Lung (tissue), 12 donors: Measurements from ENCODE around the gene TMEM209. TPM values are rescaled to one million over a fixed set of nuclear protein-coding genes. Genes with fewer than 3 reads are reported as not detected.
"Not testable (repeated sequence)": the region's sequence is repeated elsewhere in the genome, so short reads cannot be mapped to it uniquely, and the experiment has no call there.

Experiments used
- ATAC-seq: fragments of 200-7000 bp; cut with Tn5 transposase; one replicate; pipeline ENCODE4 v1.9.1; 2020; ENCODE audit warnings: moderate number of reproducible peaks; ENCODE audit not compliant: insufficient read depth, low FRiP score
- DNase-seq, 3 donors: peaks; one replicate each; pipeline ENCODE4 v3.0.0-alpha.2; 2013 to 2017
- H3K27ac ChIP-seq, 2 donors: one replicate each; pipeline ENCODE4 v1.5.1; 2013; ENCODE audit warnings: mild to moderate bottlenecking in 2 of 2, moderate library complexity in 2 of 2, control low read depth in 1 of 2, inconsistent platforms in 1 of 2, low read depth in 1 of 2, low read length in 1 of 2
- H3K27me3 ChIP-seq, 3 donors: one replicate each; pipeline ENCODE4 v1.5.1; 2013; ENCODE audit warnings: low read length in 2 of 3; ENCODE audit not compliant: control insufficient read depth in 3 of 3, insufficient read depth in 3 of 3
- H3K36me3 ChIP-seq, 4 donors: one replicate each; pipeline ENCODE4 v1.5.1; 2013; ENCODE audit warnings: low read length in 4 of 4, mild to moderate bottlenecking in 1 of 4, moderate library complexity in 1 of 4; ENCODE audit not compliant: control insufficient read depth in 4 of 4, insufficient read depth in 4 of 4
- H3K4me1 ChIP-seq, 5 donors: one replicate each; pipeline ENCODE4 v1.5.1; 2013; ENCODE audit warnings: low read length in 5 of 5, mild to moderate bottlenecking in 2 of 5, moderate library complexity in 1 of 5; ENCODE audit not compliant: control insufficient read depth in 5 of 5, insufficient read depth in 5 of 5
- H3K4me3 ChIP-seq: one replicate; pipeline ENCODE4 v1.5.1; 2013; ENCODE audit warnings: mild to moderate bottlenecking, control low read depth, moderate library complexity
- H3K9ac ChIP-seq, 2 donors: one replicate each; pipeline ENCODE4 v1.5.1; 2013; ENCODE audit warnings: low read length in 2 of 2, control low read depth in 1 of 2; ENCODE audit not compliant: insufficient read depth in 1 of 2
- H3K9me3 ChIP-seq, 4 donors: one replicate each; pipeline ENCODE4 v1.5.1; 2013; ENCODE audit warnings: low read length in 3 of 4, mild to moderate bottlenecking in 1 of 4, moderate library complexity in 1 of 4; ENCODE audit not compliant: control insufficient read depth in 4 of 4, insufficient read depth in 3 of 4
- CTCF ChIP-seq: IDR thresholded peaks from 2 replicates; pipeline ENCODE4 v1.5.1; 2012; ENCODE audit warnings: mild to moderate bottlenecking; ENCODE audit errors: control extremely low read depth, extremely low read depth
- WGBS, 2 donors: extraction: QIAGEN DNeasy Blood & Tissue Kit; methylation state at CpG; one replicate each; pipeline ENCODE4 v1.1.7; 2013; 5-methylcytosine and 5-hydroxymethylcytosine counted together
- polyA plus RNA-seq, 2 donors: library from polyadenylated mRNA; stranded (reverse); fragments of 200-250 nt; gene quantifications; one replicate each; pipeline ENCODE4 v1.2.1, GENCODE V29; 2013
- total RNA-seq, 2 donors: library from RNA; depleted of rRNA in 1 of 2; stranded (reverse); fragments of >200 nt in 1 of 2; gene quantifications; one replicate each; pipeline ENCODE4 v1.2.1, GENCODE V29; 2014 to 2021
- donor health status: control.
- donor health status: control.
- donor health status: Bipolar disorder and iron deficiency.
- donor health status: healthy.
- donor health status: DM: yes; HTN: yes; CAD: no.

The TMEM209 gene
- total and polyA plus RNA-seq, 4 donors: 8.3 to 22.2 (median 12.6) TPM

GRCh38 chr7:130232209-130232608 lies 27.0 kb upstream of the TMEM209 start:
- peaks cover 0 to 3% (median 0%) of the 10 kb centered on the region in 5 donors for H3K4me1 ChIP-seq
- H3K27ac ChIP-seq: no peak overlapping the region
- no peak for TF ChIP-seq CTCF
- 88 to 94% methylated on average over 2 of the region's 2 CpGs for WGBS, 2 donors
- ATAC-seq: no peak
- H3K36me3 ChIP-seq: no peaks in the 10 kb centered on the region
- no peak overlapping the region for H3K9ac ChIP-seq
- DNase-seq: no peak
- no peaks in the 10 kb centered on the region for H3K27me3 ChIP-seq
- H3K4me3 ChIP-seq: no peak overlapping the region
- H3K9me3 ChIP-seq: no peaks in the 10 kb centered on the region

- Histone ChIP-seq H3K4me1 (peaks cover 0 to 3% (median 0%) of the 10 kb centered on the region in 5 donors), H3K36me3 (no peaks in the 10 kb centered on the region), H3K27me3 (no peaks in the 10 kb centered on the region), H3K27ac (no peak overlapping the region), H3K9ac (no peak overlapping the region), H3K9me3 (no peaks in the 10 kb centered on the region), H3K4me3 (no peak overlapping the region)
- no peak for TF ChIP-seq CTCF
- ATAC-seq: no peak
- 77 to 92% methylated on average over 6 of the region's 6 CpGs for WGBS, 2 donors
- DNase-seq: peak in 2 of 3 donors; percentile 4 to 22
Measured at GRCh38 chr7:130231792-130232191, 26.6 kb upstream of the TMEM209 start.

- H3K36me3 ChIP-seq, H3K9me3 ChIP-seq, DNase-seq, H3K9ac ChIP-seq, H3K4me1 ChIP-seq, H3K27me3 ChIP-seq, ATAC-seq, H3K27ac ChIP-seq, H3K4me3 ChIP-seq: not testable (repeated sequence)
- 92 to 94% methylated on average over 16 to 28 of the region's 28 CpGs for WGBS, 2 donors
Measured at GRCh38 chr7:130229981-130230380, 24.8 kb upstream of the TMEM209 start.

GRCh38 chr7:130228840-130229502 lies 23.8 kb upstream of the TMEM209 start:
- Histone ChIP-seq H3K9ac (no peak overlapping the region), H3K36me3 (no peaks in the 10 kb centered on the region), H3K4me1 (peaks cover 0 to 3% (median 0%) of the 10 kb centered on the region in 5 donors), H3K9me3 (peaks cover 0 to 3% (median under 1%) of the 10 kb centered on the region in 4 donors), H3K4me3 (no peak overlapping the region), H3K27ac (no peak overlapping the region), H3K27me3 (no peaks in the 10 kb centered on the region)
- TF ChIP-seq CTCF: no peak
- ATAC-seq (no peak), DNase-seq (no peak)
- WGBS, 2 donors: 76 to 82% methylated on average over 7 of the region's 7 CpGs
